Uterine smooth muscle cell (primary cell): ENCODE results near the gene RALB. TPM values are rescaled to one million over a fixed set of nuclear protein-coding genes. Genes with fewer than 3 reads are reported as not detected.

Source experiments
- total RNA-seq: library from RNA; depleted of rRNA; stranded (reverse); fragments of >200 nt; gene quantifications from 2 replicates; pipeline ENCODE4 v1.2.3, GENCODE V29; 2014

RALB gene
- 75.2 and 109 TPM in 2 replicates for total RNA-seq

GRCh38 chr2:120252225-120253020 is at the start of gene RALB:
TSS of gene RALB (plus strand) at chr2:120252852. CDS start at chr2:120278665, 25,813 bp downstream.

DNA sequence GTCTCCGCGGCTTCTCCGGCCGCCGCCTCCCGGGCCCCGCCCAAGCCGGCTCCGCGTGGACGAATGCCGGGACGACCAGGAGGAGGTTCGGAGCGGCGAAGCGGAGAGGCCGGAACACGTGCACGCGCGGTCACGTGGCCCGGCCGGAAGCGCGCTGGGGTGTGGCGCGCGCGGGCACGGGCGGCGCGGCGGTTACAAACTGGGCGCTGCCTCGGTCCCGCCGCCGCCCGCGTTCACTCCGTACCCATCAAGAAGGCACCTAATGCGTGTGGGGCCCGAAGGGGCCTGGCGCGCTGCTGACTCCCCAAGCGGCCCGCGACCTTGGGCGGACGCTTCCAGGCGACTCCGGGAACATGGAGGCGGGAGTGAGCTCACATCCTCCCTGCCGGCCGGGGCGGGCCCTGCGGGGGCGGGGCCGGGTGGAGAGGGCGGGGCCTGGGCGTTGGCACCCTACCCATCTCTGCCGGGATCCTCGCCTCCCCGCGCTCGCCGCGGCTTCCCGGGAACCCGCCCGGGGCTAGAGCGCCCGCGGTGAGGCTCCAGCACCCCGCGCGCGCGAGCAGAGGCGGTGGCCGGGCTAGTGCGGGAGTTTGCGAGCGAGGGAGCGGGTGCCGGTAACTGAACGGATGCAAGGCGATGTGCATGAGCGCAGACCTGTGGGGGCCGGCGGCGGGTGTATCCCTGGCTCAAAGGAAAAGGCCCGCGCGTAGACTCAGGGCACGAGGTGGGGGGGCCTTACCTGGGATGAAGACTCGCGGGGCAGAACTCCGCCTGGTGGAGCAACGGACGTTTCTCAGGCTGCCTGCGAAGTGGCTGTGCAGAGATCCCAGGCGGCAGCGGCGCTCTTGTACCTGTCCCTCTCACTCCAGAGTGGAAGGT is 29.4 kb upstream of the RALB start, which contains the start of gene TMEM185B:
Gene TMEM185B, minus strand, starts transcription at position 367 of the 879 bp plus-strand sequence. CDS start 424 bp downstream, outside the sequence.

Other genes starting within 250 kb of the RALB start
- 8.5 and 12.9 TPM in 2 replicates for gene EPB41L5, start 239.8 kb upstream of the RALB start, total RNA-seq
- 32.1 and 36.6 TPM in 2 replicates for gene TMEM185B, start 29.5 kb upstream of the RALB start, total RNA-seq
- not detected in 2 replicates for gene INHBB, start 93.3 kb downstream of the RALB start, total RNA-seq